NCI-H446 treated with DMSO at 0.1 percent for 48 hours (cell line): ENCODE data around the gene MAGT1.
"Not testable (repeated sequence)": the region's sequence is repeated elsewhere in the genome, so short reads cannot be mapped to it uniquely, and the experiment has no call there.

Experiments
- DNase-seq: peaks from one replicate; lab custom pipeline; 2025; lab: John Stamatoyannopoulos, UW

Gene MAGT1

GRCh38 chrX:77894921-77895886 is at the start of gene MAGT1:
MAGT1 (minus strand) TSS chrX:77895435; CDS start chrX:77895410, 25 bp downstream.
- peak; percentile 96 for DNase-seq

- DNase-seq, result not testable (repeated sequence)
These were observed 49.8 kb upstream of the MAGT1 start for GRCh38 chrX:77945031-77945430.

GRCh38 chrX:77938083-77938680 is 42.9 kb upstream of the MAGT1 start:
- no peak for DNase-seq

- no peak for DNase-seq
These were observed 42.1 kb upstream of the MAGT1 start for GRCh38 chrX:77937291-77937690.

GRCh38 chrX:77936299-77936698 is 41.1 kb upstream of the MAGT1 start:
- no peak for DNase-seq

- no peak for DNase-seq
These were observed 40.7 kb upstream of the MAGT1 start for GRCh38 chrX:77935886-77936285.

GRCh38 chrX:77930581-77930980 is 35.3 kb upstream of the MAGT1 start:
- DNase-seq, result no peak

- DNase-seq, result no peak
These were observed 30.5 kb upstream of the MAGT1 start for GRCh38 chrX:77925764-77926163.

- no peak for DNase-seq
These were observed 29.2 kb upstream of the MAGT1 start for GRCh38 chrX:77924320-77924859.

GRCh38 chrX:77922787-77923186 is 27.6 kb upstream of the MAGT1 start:
- DNase-seq, result no peak

GRCh38 chrX:77919370-77919769 is 24.1 kb upstream of the MAGT1 start:
- DNase-seq, result not testable (repeated sequence)

GRCh38 chrX:77918568-77918967 is 23.3 kb upstream of the MAGT1 start:
- no peak for DNase-seq

GRCh38 chrX:77917294-77917933 is 22.2 kb upstream of the MAGT1 start:
- DNase-seq, result no peak

- peak; percentile 76 for DNase-seq
These were observed 15.0 kb upstream of the MAGT1 start, which contains the start of gene ATP7A for GRCh38 chrX:77910108-77910840. ATP7A (plus strand) TSS chrX:77910693; CDS start chrX:77971642, 60,949 bp downstream.

- no peak for DNase-seq
These were observed 6.3 kb upstream of the MAGT1 start for GRCh38 chrX:77901506-77901905.

- DNase-seq, result no peak
These were observed 5.5 kb upstream of the MAGT1 start for GRCh38 chrX:77900688-77901087.

GRCh38 chrX:77899081-77899828 is 4.0 kb upstream of the MAGT1 start, which contains the start of gene COX7B:
COX7B (plus strand) TSS chrX:77899468; CDS start chrX:77899554, 86 bp downstream.
- peak; percentile 96 for DNase-seq

- no peak for DNase-seq
These were observed 1.5 kb downstream of the MAGT1 start for GRCh38 chrX:77893713-77894112.

- no peak for DNase-seq
These were observed 2.3 kb downstream of the MAGT1 start for GRCh38 chrX:77892887-77893286.

- not testable (repeated sequence) for DNase-seq
These were observed 13.8 kb downstream of the MAGT1 start for GRCh38 chrX:77881418-77881817.

- DNase-seq, result no peak
These were observed 19.9 kb downstream of the MAGT1 start for GRCh38 chrX:77875372-77875771.
